PC-9 (cell line): ENCODE measurements around the gene CST7.

ENCODE experiments used
- EZH2 ChIP-seq: fragments of 200-600 bp; sonication (generic); IDR thresholded peaks from 2 replicates; pipeline ENCODE4 v1.8.0; 2017; ENCODE audit warnings: antibody characterized with exemption, low read depth
- TF ChIP-seq, protein P1 (sequence below): fragments of 200-600 bp; sonication (generic); conservative IDR thresholded peaks from 2 replicates; pipeline ENCODE4 v1.6.1; 2017; ENCODE audit warnings: mixed run types, antibody characterized with exemption, mild to moderate bottlenecking, moderate library complexity

DNA sequence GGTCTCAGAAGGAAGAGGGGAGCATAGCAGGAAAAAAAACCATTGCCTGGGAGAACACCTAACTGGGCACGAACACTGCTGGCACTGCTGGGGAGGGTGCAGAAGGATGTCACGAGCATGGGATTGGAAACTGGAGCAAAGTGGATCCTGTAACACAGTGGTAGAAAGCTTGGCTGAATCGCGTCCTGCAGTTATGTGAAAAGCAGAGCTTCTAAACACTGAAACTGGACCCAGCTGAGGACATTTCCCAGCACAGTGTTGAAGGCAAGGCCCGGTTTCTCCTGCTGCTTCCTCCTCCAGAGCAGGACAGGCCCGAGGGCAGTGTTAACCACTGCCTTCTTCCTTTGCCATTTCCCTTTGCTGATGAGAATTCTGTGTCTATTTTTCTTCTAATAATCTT lies 36.7 kb downstream of the CST7 start:
- no peak for TF ChIP-seq EZH2
- TF ChIP-seq, protein P1, sequence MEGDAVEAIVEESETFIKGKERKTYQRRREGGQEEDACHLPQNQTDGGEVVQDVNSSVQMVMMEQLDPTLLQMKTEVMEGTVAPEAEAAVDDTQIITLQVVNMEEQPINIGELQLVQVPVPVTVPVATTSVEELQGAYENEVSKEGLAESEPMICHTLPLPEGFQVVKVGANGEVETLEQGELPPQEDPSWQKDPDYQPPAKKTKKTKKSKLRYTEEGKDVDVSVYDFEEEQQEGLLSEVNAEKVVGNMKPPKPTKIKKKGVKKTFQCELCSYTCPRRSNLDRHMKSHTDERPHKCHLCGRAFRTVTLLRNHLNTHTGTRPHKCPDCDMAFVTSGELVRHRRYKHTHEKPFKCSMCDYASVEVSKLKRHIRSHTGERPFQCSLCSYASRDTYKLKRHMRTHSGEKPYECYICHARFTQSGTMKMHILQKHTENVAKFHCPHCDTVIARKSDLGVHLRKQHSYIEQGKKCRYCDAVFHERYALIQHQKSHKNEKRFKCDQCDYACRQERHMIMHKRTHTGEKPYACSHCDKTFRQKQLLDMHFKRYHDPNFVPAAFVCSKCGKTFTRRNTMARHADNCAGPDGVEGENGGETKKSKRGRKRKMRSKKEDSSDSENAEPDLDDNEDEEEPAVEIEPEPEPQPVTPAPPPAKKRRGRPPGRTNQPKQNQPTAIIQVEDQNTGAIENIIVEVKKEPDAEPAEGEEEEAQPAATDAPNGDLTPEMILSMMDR = no peak
